Stimulated activated CD4-positive, alpha-beta T cell treated with anti-CD3 and anti-CD28 coated beads, TNF-alpha, amount 100 ng/mL, for 48 hours (primary cell): ENCODE results near the gene DHRS7.

Source experiments
- DNase-seq, 3 donors: peaks; one replicate each; pipeline ENCODE4 v3.0.0-alpha.2; 2020; ENCODE audit warnings: low read depth in 3 of 3

The DHRS7 gene

GRCh38 chr14:60164712-60165546, at the start of gene DHRS7:
Gene DHRS7, minus strand, starts transcription at chr14:60165398. Its CDS starts 89 bp downstream, at chr14:60165309.
- DNase-seq: peak; percentile 36 to 56 (median 38)

DNA sequence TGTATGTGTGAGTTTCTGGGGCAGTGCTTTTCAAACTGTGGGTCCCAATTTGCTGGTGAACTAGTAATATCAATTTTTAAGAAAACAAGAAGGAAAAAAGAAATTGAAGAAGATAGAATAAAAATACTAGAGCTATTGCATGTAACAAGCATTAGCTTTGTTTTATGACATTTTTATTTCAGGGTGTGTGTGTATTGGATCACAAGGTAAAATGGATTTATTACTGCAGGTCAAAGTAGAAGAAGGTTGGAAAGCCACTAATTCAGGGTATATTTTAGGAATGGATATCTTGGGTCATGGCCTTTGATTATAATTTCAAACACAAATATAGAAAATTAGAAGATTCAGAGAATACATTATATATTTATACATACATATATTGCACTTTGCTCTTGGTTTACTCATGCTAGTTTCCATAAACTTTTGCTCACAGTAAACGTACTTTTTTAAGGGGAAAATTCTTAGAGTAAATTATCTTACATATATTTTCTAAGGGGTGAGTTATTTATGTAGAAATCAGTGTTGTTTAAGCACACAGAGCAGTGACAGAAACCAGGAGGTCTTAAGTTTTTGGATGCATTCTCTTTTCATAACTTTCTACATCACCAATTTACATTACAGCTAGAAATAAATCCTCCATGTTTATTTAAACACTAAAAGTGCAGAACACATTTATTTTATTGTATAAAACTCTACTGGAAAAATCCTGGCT, 49.4 kb upstream of the DHRS7 start:
- DNase-seq: no peak

DNA sequence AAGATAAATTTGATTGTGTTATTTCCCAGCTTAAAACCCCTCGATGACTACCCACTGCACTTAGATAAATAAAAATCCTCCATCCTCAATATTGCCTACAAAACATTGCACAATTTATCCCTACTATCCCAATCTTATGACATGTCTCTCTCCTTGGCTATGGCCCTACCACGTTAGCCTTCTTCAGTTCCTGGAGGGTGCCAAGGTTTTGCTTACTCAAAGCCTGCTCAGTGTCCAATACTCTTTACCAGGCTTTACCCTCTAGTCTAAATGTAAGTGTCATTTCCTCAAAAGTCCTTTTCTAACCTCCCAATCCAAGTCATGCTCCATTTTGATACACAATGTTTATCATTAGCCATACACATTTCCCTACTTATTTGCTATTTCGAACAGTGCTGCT, 48.8 kb upstream of the DHRS7 start:
- DNase-seq: no peak

- DNase-seq: no peak
Observed at GRCh38 chr14:60212503-60213371, 47.5 kb upstream of the DHRS7 start.

DNA sequence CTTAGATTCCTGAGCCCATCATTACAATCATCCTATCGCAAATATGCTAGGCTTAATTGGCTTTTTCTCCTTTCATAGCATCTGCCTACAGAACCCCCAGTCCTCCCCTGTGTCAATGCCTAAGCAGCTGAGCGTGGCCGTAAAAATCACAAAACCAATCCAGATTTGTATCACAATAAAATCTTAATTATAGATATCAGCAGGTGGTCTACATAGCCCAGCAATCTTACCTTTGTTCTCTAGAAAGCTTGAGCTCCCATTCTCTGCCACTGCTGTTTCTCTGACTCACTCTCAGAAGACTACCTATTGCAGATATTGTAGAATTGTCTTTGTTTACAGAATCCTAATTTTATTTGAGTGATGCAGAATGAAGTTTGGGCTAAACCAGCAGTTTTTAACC, 46.0 kb upstream of the DHRS7 start:
- DNase-seq: no peak

GRCh38 chr14:60210703-60211102, 45.5 kb upstream of the DHRS7 start:
- DNase-seq: no peak

DNA sequence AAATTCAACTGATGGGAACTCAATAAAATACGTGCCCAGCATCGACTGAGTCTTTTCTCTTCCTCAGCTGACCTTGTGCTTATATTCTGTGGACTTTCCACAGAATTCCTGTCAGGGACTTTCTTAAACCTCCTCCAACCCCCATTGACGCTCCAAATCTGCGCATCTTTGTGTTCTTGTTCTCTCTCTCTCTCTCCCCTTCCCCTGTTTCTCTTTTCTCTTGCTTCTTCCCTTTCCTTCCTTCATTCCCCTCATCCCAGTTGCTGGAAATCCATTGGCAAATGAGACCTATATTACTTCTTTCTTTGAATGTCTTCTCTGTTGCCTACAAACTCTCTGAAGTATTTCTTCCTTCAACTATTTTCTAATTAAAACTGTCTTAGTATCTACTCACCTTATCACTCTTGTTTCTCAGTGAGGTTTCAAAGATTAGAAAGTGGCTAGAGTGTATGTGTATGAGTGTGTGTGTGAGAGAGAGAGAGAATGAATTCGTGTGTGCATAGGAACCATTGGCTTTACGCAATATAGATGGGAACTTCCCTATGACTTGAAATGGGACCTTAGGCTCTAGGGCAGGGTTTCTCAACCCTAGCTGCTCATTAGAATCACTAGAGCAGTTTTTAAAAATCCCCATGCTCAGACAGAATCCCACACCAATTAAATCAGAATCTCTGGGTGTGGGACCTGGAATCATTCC, 41.8 kb upstream of the DHRS7 start:
- DNase-seq: no peak

- no peak for DNase-seq
Observed at GRCh38 chr14:60206249-60206670, 41.1 kb upstream of the DHRS7 start.

DNA sequence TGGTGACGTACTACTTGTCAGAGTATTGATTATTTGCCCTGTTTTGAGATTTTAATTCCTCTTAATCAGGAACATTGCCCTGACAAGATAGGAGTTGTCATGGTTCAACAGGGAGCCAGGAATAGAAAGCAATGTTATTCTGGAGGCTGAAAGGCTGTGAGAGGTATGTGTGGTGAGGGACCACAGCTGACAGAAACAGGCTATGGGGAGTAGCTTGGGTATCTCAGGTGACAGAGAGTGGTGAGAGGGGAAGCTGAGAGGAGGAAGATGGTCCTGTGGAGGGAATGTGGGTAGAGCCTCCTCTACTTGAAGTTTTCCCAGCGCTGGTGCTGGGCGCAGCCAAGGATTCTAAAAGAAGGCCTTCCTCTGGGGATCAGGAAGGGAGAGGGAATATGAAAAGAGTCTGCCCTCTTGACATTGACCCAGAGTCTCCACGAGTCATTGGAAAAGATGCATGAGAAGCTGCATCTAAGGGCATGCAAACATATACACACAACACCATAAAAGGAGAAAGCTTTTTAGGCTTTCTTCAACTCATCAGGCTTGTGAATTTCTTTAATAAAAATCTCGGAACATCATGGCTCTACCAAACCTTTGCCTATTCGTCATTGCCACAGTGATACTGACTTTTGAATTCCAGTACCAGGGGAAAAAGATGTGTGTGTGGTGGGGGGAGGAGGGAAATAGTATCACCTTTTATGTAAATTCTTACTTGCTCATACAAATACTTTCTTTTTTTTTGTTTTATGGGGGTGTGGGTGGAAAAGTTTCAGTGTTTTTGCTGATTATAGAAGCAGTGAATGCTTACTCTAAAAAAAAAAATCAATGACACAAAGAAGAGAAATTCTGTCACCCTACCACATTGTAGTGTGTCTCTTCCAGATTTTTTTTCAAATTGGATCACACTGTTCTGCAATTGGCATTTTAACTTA, 39.9 kb upstream of the DHRS7 start:
- DNase-seq: no peak

- DNase-seq: no peak
Observed at GRCh38 chr14:60204104-60204842, 39.1 kb upstream of the DHRS7 start.

GRCh38 chr14:60199321-60199720, 34.1 kb upstream of the DHRS7 start:
- no peak for DNase-seq

DNA sequence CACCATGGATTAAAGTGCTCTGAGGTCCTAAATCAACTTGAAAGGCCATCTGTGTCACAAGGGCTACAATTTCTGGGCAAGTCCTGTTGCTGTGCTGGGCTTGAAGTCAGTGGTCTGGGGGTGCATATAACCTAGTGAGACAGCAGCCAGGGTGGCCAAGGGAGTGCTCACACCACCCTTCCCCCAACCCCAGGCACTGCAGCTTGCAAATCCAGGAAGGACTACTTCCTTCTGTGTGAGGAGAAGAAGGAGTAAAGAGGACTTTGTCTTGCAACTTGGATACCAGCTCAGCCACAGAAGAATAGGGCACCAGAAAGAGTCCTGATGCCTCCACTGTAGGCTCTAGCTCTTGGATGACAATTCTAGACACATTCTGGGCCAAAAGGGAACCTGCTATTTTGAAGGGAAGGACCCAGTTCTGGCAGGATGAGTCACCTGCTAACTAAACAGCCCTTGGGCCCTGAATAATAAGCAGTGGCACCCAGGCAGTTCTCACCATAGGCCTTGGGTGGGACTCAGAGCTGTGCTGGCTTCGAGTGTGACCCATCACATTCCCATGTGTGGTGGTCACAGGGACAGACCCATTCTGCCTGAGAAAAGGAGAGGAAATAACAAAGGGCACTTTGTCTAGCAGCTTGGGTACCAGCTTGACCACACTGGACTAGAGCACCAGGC, 32.6 kb upstream of the DHRS7 start:
- no peak for DNase-seq

GRCh38 chr14:60196291-60196690, 31.1 kb upstream of the DHRS7 start:
- no peak for DNase-seq

DNA sequence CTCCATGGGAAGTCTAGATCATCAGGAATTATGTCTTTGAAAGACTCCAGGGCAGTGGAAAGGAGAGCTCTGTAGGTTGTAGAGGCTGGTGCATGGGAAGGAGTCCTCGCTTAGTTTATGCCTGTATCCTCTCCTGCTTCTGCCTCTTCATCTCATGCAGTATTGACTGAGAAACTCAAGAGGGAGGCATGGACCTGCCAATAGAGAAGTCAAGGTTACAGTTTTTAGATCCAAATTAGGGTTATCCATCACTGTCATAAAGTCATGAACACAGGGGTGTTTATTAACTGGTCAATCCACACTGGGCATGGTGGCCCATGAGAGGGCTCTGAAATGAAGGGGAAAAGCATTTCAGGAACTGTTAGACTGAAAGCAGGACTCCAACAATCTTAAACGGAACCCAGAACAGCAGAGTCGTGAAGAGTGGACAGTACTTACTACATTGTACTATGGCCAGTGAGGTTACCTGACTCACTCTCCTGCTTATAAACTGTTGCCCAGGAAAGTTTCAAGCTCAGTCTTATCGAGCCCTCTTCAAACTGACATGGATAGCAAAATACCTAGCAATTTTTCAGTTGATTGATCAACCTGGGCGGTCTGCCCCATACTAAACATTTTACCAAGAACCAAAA, 30.1 kb upstream of the DHRS7 start:
- DNase-seq: no peak

- no peak for DNase-seq
Observed at GRCh38 chr14:60189923-60190840, 25.0 kb upstream of the DHRS7 start.

- no peak for DNase-seq
Observed at GRCh38 chr14:60188696-60189095, 23.5 kb upstream of the DHRS7 start.

DNA sequence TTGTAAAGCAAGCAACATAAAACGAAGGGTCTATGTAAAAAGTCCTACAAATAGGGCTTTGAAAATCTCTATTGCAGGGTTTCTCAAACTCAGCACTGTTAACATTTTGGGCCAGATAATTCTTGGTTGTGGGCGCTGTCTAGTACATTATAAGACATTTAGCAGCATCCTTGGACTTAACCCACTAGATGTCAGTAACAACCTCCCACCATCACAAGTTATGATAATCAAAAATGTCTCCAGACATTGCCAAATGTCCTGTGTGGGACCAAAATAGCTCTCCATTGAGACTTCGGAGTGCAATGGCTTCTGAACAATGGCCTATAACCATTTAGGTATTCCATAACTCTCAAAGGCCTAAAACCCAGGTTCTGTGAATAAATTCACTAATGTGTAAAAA, 22.9 kb upstream of the DHRS7 start:
- DNase-seq: no peak
